Measurements from ENCODE around the gene LAMP5.

Gene LAMP5

DNA sequence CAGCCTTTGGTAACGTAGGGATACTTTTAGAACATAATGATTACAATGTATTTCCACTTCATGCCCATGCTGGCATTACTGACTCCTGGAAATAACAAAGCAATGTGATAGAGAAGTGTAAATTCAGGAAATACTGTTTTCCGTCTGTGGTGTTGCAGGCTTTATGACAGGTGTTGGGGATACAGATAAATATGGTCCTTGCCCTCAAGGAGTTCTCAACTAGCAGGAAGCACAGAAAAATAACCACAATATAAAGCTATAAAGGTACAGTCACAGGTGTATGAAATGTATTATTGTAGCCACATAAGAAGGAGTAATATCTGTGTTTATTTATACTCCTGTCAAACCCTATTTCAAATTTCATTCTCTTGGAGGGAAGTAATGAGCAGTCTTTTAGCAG lies 12.9 kb upstream of the LAMP5 start:
- no peak for DNase-seq
- Histone ChIP-seq H4K8ac (ENCODE audit: low read depth, low read length) (no peak overlapping the region), H3K23ac (ENCODE audit: low read length) (no peak overlapping the region), H3K4me2 (ENCODE audit: low read length) (no peak overlapping the region), H3K27ac (ENCODE audit: low read depth, low read length) (no peak overlapping the region), H3K79me1 (ENCODE audit: low read length) (no peaks in the 10 kb centered on the region), H3K4me3 (ENCODE audit: low read length) (no peak overlapping the region), H2BK15ac (replicated peaks; ENCODE audit: low read depth) (no peak overlapping the region), H2BK5ac (ENCODE audit: low read length) (no peak overlapping the region), H3K56ac (ENCODE audit: low read length) (no peak overlapping the region), H3K36me3 (ENCODE audit: control insufficient read depth, insufficient read depth, low read length) (no peaks in the 10 kb centered on the region), H3K4me1 (ENCODE audit: control insufficient read depth, low read depth, low read length) (no peaks in the 10 kb centered on the region), H3K27me3 (ENCODE audit: insufficient read depth, low read length, poor library complexity) (peaks cover 14% of the 10 kb centered on the region), H3K18ac (ENCODE audit: low read length) (no peak overlapping the region), H3K9ac (ENCODE audit: low read length) (no peak overlapping the region), H3K79me2 (ENCODE audit: control insufficient read depth, insufficient read depth, low read length) (no peaks in the 10 kb centered on the region), H2BK120ac (ENCODE audit: low read depth, low read length) (no peak overlapping the region), H3K4ac (ENCODE audit: low read depth, low read length) (no peak overlapping the region), H4K5ac (ENCODE audit: low read length) (no peak overlapping the region), H2AK5ac (ENCODE audit: low read length) (no peak overlapping the region)
- no CpG with 5 or more reads among the region's 2 CpGs for WGBS (ENCODE audit: extremely low coverage, insufficient coverage, low lambda C conversion rate)

DNA sequence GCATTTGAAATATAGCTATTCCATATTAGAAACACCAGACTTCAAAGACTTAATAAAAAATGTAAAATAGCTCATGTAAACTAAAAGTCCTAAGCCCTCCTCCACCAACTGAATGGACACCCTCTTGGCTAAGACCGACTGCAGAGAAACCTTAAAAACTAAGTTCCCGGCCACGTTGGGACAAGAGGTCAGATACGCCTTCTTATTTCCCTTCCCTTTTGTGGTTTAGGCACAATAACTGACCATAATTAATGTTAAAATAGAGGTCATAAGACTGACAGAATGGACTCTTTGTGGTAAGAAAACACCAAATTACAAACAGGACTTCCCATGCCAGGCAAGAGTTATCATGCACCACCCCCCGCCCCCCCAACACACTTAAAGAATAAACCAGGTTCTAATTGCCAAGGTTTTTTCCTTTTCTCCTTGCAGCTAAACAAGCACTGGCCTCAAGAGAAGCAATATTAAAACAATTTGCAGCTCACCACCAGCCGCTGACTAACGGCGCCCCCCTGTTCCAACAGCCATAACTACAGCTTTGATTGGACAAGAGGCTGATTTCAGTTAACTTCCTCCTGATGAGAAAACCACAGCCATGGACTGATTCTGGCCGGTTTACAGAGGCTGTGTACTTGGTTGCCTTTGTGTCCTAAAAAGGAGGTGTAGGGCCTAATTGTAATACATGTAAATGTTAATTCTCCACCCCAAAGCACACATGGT lies 10.7 kb upstream of the LAMP5 start:
- Histone ChIP-seq H3K4me2 (ENCODE audit: low read length) (no peak overlapping the region), H3K9ac (ENCODE audit: low read length) (no peak overlapping the region), H4K8ac (ENCODE audit: low read depth, low read length) (no peak overlapping the region), H3K56ac (ENCODE audit: low read length) (no peak overlapping the region), H3K36me3 (ENCODE audit: control insufficient read depth, insufficient read depth, low read length) (no peaks in the 10 kb centered on the region), H3K23ac (ENCODE audit: low read length) (no peak overlapping the region), H3K79me1 (ENCODE audit: low read length) (no peaks in the 10 kb centered on the region), H2BK15ac (replicated peaks; ENCODE audit: low read depth) (no peak overlapping the region), H3K79me2 (ENCODE audit: control insufficient read depth, insufficient read depth, low read length) (no peaks in the 10 kb centered on the region), H4K5ac (ENCODE audit: low read length) (no peak overlapping the region), H3K18ac (ENCODE audit: low read length) (no peak overlapping the region), H2BK120ac (ENCODE audit: low read depth, low read length) (no peak overlapping the region), H3K27me3 (ENCODE audit: insufficient read depth, low read length, poor library complexity) (peaks cover 36% of the 10 kb centered on the region), H2AK5ac (ENCODE audit: low read length) (no peak overlapping the region), H3K4me1 (ENCODE audit: control insufficient read depth, low read depth, low read length) (peaks cover 2% of the 10 kb centered on the region), H2BK5ac (ENCODE audit: low read length) (no peak overlapping the region), H3K4me3 (ENCODE audit: low read length) (no peak overlapping the region), H3K27ac (ENCODE audit: low read depth, low read length) (no peak overlapping the region), H3K4ac (ENCODE audit: low read depth, low read length) (no peak overlapping the region)
- no CpG with 5 or more reads among the region's 9 CpGs for WGBS (ENCODE audit: extremely low coverage, insufficient coverage, low lambda C conversion rate)
- peak; percentile 52 for DNase-seq

GRCh38 chr20:9506280-9506821 lies 8.0 kb upstream of the LAMP5 start:
- Histone ChIP-seq H4K5ac (ENCODE audit: low read length) (no peak overlapping the region), H2AK5ac (ENCODE audit: low read length) (no peak overlapping the region), H2BK15ac (replicated peaks; ENCODE audit: low read depth) (no peak overlapping the region), H3K56ac (ENCODE audit: low read length) (no peak overlapping the region), H3K4ac (ENCODE audit: low read depth, low read length) (no peak overlapping the region), H2BK120ac (ENCODE audit: low read depth, low read length) (no peak overlapping the region), H3K79me1 (ENCODE audit: low read length) (no peaks in the 10 kb centered on the region), H3K4me3 (ENCODE audit: low read length) (no peak overlapping the region), H4K8ac (ENCODE audit: low read depth, low read length) (no peak overlapping the region), H2BK5ac (ENCODE audit: low read length) (no peak overlapping the region), H3K79me2 (ENCODE audit: control insufficient read depth, insufficient read depth, low read length) (no peaks in the 10 kb centered on the region), H3K23ac (ENCODE audit: low read length) (peak overlapping the region; percentile 48), H3K27me3 (ENCODE audit: insufficient read depth, low read length, poor library complexity) (peaks cover 57% of the 10 kb centered on the region), H3K36me3 (ENCODE audit: control insufficient read depth, insufficient read depth, low read length) (no peaks in the 10 kb centered on the region), H3K18ac (ENCODE audit: low read length) (no peak overlapping the region), H3K27ac (ENCODE audit: low read depth, low read length) (no peak overlapping the region), H3K9ac (ENCODE audit: low read length) (no peak overlapping the region), H3K4me2 (ENCODE audit: low read length) (peak overlapping the region; percentile 6), H3K4me1 (ENCODE audit: control insufficient read depth, low read depth, low read length) (peaks cover 4% of the 10 kb centered on the region)
- no peak for DNase-seq
- no CpG with 5 or more reads among the region's 34 CpGs for WGBS (ENCODE audit: extremely low coverage, insufficient coverage, low lambda C conversion rate)

GRCh38 chr20:9506964-9507369 lies 7.4 kb upstream of the LAMP5 start:
- no peaks in the 10 kb centered on the region for H3K79me1 ChIP-seq (ENCODE audit: low read length)
- no peak overlapping the region for H3K9ac ChIP-seq (ENCODE audit: low read length)
- no peak overlapping the region for H3K4me3 ChIP-seq (ENCODE audit: low read length)
- H4K5ac ChIP-seq (ENCODE audit: low read length) = no peak overlapping the region
- H3K79me2 ChIP-seq (ENCODE audit: control insufficient read depth, insufficient read depth, low read length) = no peaks in the 10 kb centered on the region
- H2AK5ac ChIP-seq (ENCODE audit: low read length) = no peak overlapping the region
- H3K4ac ChIP-seq (ENCODE audit: low read depth, low read length) = no peak overlapping the region
- no peak overlapping the region for H3K18ac ChIP-seq (ENCODE audit: low read length)
- no peaks in the 10 kb centered on the region for H3K36me3 ChIP-seq (ENCODE audit: control insufficient read depth, insufficient read depth, low read length)
- no peak overlapping the region for H3K23ac ChIP-seq (ENCODE audit: low read length)
- H3K56ac ChIP-seq (ENCODE audit: low read length) = peak overlapping the region; percentile 27
- WGBS (ENCODE audit: extremely low coverage, insufficient coverage, low lambda C conversion rate) = no CpG with 5 or more reads among the region's 31 CpGs
- no peak overlapping the region for H4K8ac ChIP-seq (ENCODE audit: low read depth, low read length)
- no peak overlapping the region for H3K27ac ChIP-seq (ENCODE audit: low read depth, low read length)
- peaks cover 61% of the 10 kb centered on the region for H3K27me3 ChIP-seq (ENCODE audit: insufficient read depth, low read length, poor library complexity)
- H2BK15ac ChIP-seq (replicated peaks; ENCODE audit: low read depth) = no peak overlapping the region
- H3K4me2 ChIP-seq (ENCODE audit: low read length) = peak overlapping the region; percentile 6
- H2BK5ac ChIP-seq (ENCODE audit: low read length) = no peak overlapping the region
- H3K4me1 ChIP-seq (ENCODE audit: control insufficient read depth, low read depth, low read length) = peaks cover 4% of the 10 kb centered on the region
- peak; percentile 30 for DNase-seq
- H2BK120ac ChIP-seq (ENCODE audit: low read depth, low read length) = no peak overlapping the region

- H3K79me2 ChIP-seq (ENCODE audit: control insufficient read depth, insufficient read depth, low read length) = no peaks in the 10 kb centered on the region
- peaks cover 61% of the 10 kb centered on the region for H3K27me3 ChIP-seq (ENCODE audit: insufficient read depth, low read length, poor library complexity)
- no peak overlapping the region for H2BK15ac ChIP-seq (replicated peaks; ENCODE audit: low read depth)
- DNase-seq = peak; percentile 71
- H2BK120ac ChIP-seq (ENCODE audit: low read depth, low read length) = no peak overlapping the region
- no peak overlapping the region for H3K4ac ChIP-seq (ENCODE audit: low read depth, low read length)
- no peaks in the 10 kb centered on the region for H3K79me1 ChIP-seq (ENCODE audit: low read length)
- H3K4me3 ChIP-seq (ENCODE audit: low read length) = no peak overlapping the region
- H3K4me2 ChIP-seq (ENCODE audit: low read length) = peak overlapping the region; percentile 7
- no CpG with 5 or more reads among the region's 37 CpGs for WGBS (ENCODE audit: extremely low coverage, insufficient coverage, low lambda C conversion rate)
- H4K5ac ChIP-seq (ENCODE audit: low read length) = no peak overlapping the region
- H3K9ac ChIP-seq (ENCODE audit: low read length) = no peak overlapping the region
- H3K36me3 ChIP-seq (ENCODE audit: control insufficient read depth, insufficient read depth, low read length) = no peaks in the 10 kb centered on the region
- no peak overlapping the region for H4K8ac ChIP-seq (ENCODE audit: low read depth, low read length)
- no peak overlapping the region for H3K56ac ChIP-seq (ENCODE audit: low read length)
- H3K23ac ChIP-seq (ENCODE audit: low read length) = no peak overlapping the region
- no peak overlapping the region for H2AK5ac ChIP-seq (ENCODE audit: low read length)
- H3K27ac ChIP-seq (ENCODE audit: low read depth, low read length) = no peak overlapping the region
- H3K18ac ChIP-seq (ENCODE audit: low read length) = no peak overlapping the region
- H3K4me1 ChIP-seq (ENCODE audit: control insufficient read depth, low read depth, low read length) = peaks cover 4% of the 10 kb centered on the region
- no peak overlapping the region for H2BK5ac ChIP-seq (ENCODE audit: low read length)
Measured at GRCh38 chr20:9507544-9508239, 6.7 kb upstream of the LAMP5 start.

All from mesendoderm (in vitro differentiated cells).